HG03039 (cell line): Measurements from ENCODE around the gene TAOK3.
"Not testable (repeated sequence)": the region's sequence is repeated elsewhere in the genome, so short reads cannot be mapped to it uniquely, and the experiment has no call there.

Experiments
- ATAC-seq: cut with Tn5 transposase; IDR thresholded peaks from one replicate; pipeline ENCODE4 v1.9.1; 2021; ENCODE audit warnings: mild to moderate bottlenecking, moderate library complexity; ENCODE audit not compliant: unreplicated experiment

Gene TAOK3

GRCh38 chr12:118374126-118374725 is 1.5 kb upstream of the TAOK3 start:
- ATAC-seq: no peak

- ATAC-seq: no peak
Measured at GRCh38 chr12:118373616-118374015, 909 bp upstream of the TAOK3 start.

- ATAC-seq: no peak
Measured at GRCh38 chr12:118371321-118372282, 1.1 kb downstream of the TAOK3 start.

- ATAC-seq: no peak
Measured at GRCh38 chr12:118370601-118371000, 2.1 kb downstream of the TAOK3 start.

GRCh38 chr12:118368821-118369220 is 3.9 kb downstream of the TAOK3 start:
- no peak for ATAC-seq

GRCh38 chr12:118361889-118362288 is 10.8 kb downstream of the TAOK3 start:
- ATAC-seq: no peak

- no peak for ATAC-seq
Measured at GRCh38 chr12:118361092-118361404, 11.7 kb downstream of the TAOK3 start.

GRCh38 chr12:118359541-118359915 is 13.2 kb downstream of the TAOK3 start:
- no peak for ATAC-seq

- no peak for ATAC-seq
Measured at GRCh38 chr12:118358612-118359540, 13.8 kb downstream of the TAOK3 start.

- no peak for ATAC-seq
Measured at GRCh38 chr12:118358008-118358359, 14.7 kb downstream of the TAOK3 start.

- no peak for ATAC-seq
Measured at GRCh38 chr12:118357257-118358007, 15.3 kb downstream of the TAOK3 start.

GRCh38 chr12:118356809-118357256 is 15.9 kb downstream of the TAOK3 start:
- no peak for ATAC-seq

GRCh38 chr12:118355843-118356242 is 16.9 kb downstream of the TAOK3 start:
- no peak for ATAC-seq

- no peak for ATAC-seq
Measured at GRCh38 chr12:118354903-118355302, 17.8 kb downstream of the TAOK3 start.

- ATAC-seq: not testable (repeated sequence)
Measured at GRCh38 chr12:118354503-118354902, 18.2 kb downstream of the TAOK3 start.

GRCh38 chr12:118353721-118354120 is 19.0 kb downstream of the TAOK3 start:
- no peak for ATAC-seq

- ATAC-seq: no peak
Measured at GRCh38 chr12:118350908-118351559, 21.7 kb downstream of the TAOK3 start.

GRCh38 chr12:118347916-118348315 is 24.8 kb downstream of the TAOK3 start:
- ATAC-seq: no peak

GRCh38 chr12:118346895-118347294 is 25.8 kb downstream of the TAOK3 start:
- ATAC-seq: no peak

GRCh38 chr12:118345355-118345754 is 27.4 kb downstream of the TAOK3 start:
- ATAC-seq: no peak
